Measurements from ENCODE around the gene CD81. TPM values are rescaled to one million over a fixed set of nuclear protein-coding genes. Genes with fewer than 3 reads are reported as not detected.
A peak's percentile ranks its signal among the peaks of the same experiment; 100 is the strongest.

The CD81 gene
- total RNA-seq, 2 experiments from 2014 or later: 181 to 183 TPM

- DNase-seq: peak in 3 of 14 experiments; percentile 2 to 57 (median 54)
- H3K4me3 ChIP-seq (ENCODE audit: low read length): no peak overlapping the region
- no peaks in the 10 kb centered on the region for H3K27me3 ChIP-seq (ENCODE audit: control insufficient read depth in 1 of 2, insufficient read depth in 2 of 2, low read length in 2 of 2)
- peaks cover 2% of the 10 kb centered on the region for H3K36me3 ChIP-seq (ENCODE audit: insufficient read depth, low read length)
- Mint-ChIP-seq H3K4me3 (peak overlapping the region; percentile 79), H3K27ac (peak overlapping the region; percentile 69), H3K9me3 (no peaks in the 10 kb centered on the region), H3K36me3 (ENCODE audit: low read depth) (peaks cover 8% of the 10 kb centered on the region), H3K27me3 (no peaks in the 10 kb centered on the region), H3K4me1 (ENCODE audit: low read depth) (peaks cover 59% of the 10 kb centered on the region)
- H3K9me3 ChIP-seq (ENCODE audit: control insufficient read depth in 1 of 2, insufficient read depth in 1 of 2, low read length in 2 of 2): peaks cover 0 to 7% of the 10 kb centered on the region in 2 experiments
- ChIA-PET POLR2A (no interaction called here), CTCF (no interaction called here)
- TF ChIP-seq CTCF (IDR thresholded peaks at IDR 0.05): no peak
- no peak overlapping the region for H3K27ac ChIP-seq (ENCODE audit: low read depth in 1 of 2, low read length in 2 of 2)
- no peak for ATAC-seq (ENCODE audit: poor library complexity)
- peaks cover 83% of the 10 kb centered on the region for H3K4me1 ChIP-seq (ENCODE audit: insufficient read depth, low read length)
- intact Hi-C loops (cut with DNase I, micrococcal nuclease): no loop called here
Measured at GRCh38 chr11:2380807-2381350, 3.8 kb downstream of the CD81 start.

- ChIA-PET CTCF (no interaction called here), POLR2A (no interaction called here)
- Histone ChIP-seq H3K27ac (ENCODE audit: low read depth in 1 of 2, low read length in 2 of 2) (no peak overlapping the region), H3K4me3 (ENCODE audit: low read length) (no peak overlapping the region), H3K27me3 (ENCODE audit: control insufficient read depth in 1 of 2, insufficient read depth in 2 of 2, low read length in 2 of 2) (no peaks in the 10 kb centered on the region), H3K4me1 (ENCODE audit: insufficient read depth, low read length) (peaks cover 89% of the 10 kb centered on the region), H3K36me3 (ENCODE audit: insufficient read depth, low read length) (peaks cover 2% of the 10 kb centered on the region), H3K9me3 (ENCODE audit: control insufficient read depth in 1 of 2, insufficient read depth in 1 of 2, low read length in 2 of 2) (peaks cover 0 to 7% of the 10 kb centered on the region in 2 experiments)
- no peaks in the 10 kb centered on the region for H3K27me3 Mint-ChIP-seq
- no peak for TF ChIP-seq CTCF (IDR thresholded peaks at IDR 0.05)
- intact Hi-C loops (cut with DNase I, micrococcal nuclease): no loop called here
- H3K36me3 Mint-ChIP-seq (ENCODE audit: low read depth): peaks cover 11% of the 10 kb centered on the region
- no peaks in the 10 kb centered on the region for H3K9me3 Mint-ChIP-seq
- peak in 1 of 14 experiments; percentile 1 for DNase-seq
- no peak for ATAC-seq (ENCODE audit: poor library complexity)
- H3K4me1 Mint-ChIP-seq (ENCODE audit: low read depth): peaks cover 63% of the 10 kb centered on the region
- peak overlapping the region; percentile 69 for H3K27ac Mint-ChIP-seq
- H3K4me3 Mint-ChIP-seq: peak overlapping the region; percentile 79
Measured at GRCh38 chr11:2381494-2382128, 4.5 kb downstream of the CD81 start.

- peaks cover 2% of the 10 kb centered on the region for H3K36me3 ChIP-seq (ENCODE audit: insufficient read depth, low read length)
- no peak overlapping the region for H3K27ac Mint-ChIP-seq
- no peak overlapping the region for H3K4me3 ChIP-seq (ENCODE audit: low read length)
- no peaks in the 10 kb centered on the region for H3K27me3 Mint-ChIP-seq
- no peak for ATAC-seq (ENCODE audit: poor library complexity)
- DNase-seq: peak in 2 of 14 experiments; percentile 1 to 5
- peaks cover 90% of the 10 kb centered on the region for H3K4me1 ChIP-seq (ENCODE audit: insufficient read depth, low read length)
- ChIA-PET POLR2A (no interaction called here), CTCF (no interaction called here)
- H3K36me3 Mint-ChIP-seq (ENCODE audit: low read depth): peaks cover 11% of the 10 kb centered on the region
- intact Hi-C loops (cut with DNase I, micrococcal nuclease): no loop called here
- no peaks in the 10 kb centered on the region for H3K9me3 Mint-ChIP-seq
- peak overlapping the region; percentile 30 for H3K4me3 Mint-ChIP-seq
- peaks cover 0 to 7% of the 10 kb centered on the region in 2 experiments for H3K9me3 ChIP-seq (ENCODE audit: control insufficient read depth in 1 of 2, insufficient read depth in 1 of 2, low read length in 2 of 2)
- H3K4me1 Mint-ChIP-seq (ENCODE audit: low read depth): peaks cover 68% of the 10 kb centered on the region
- TF ChIP-seq CTCF (IDR thresholded peaks at IDR 0.05): no peak
- no peak overlapping the region for H3K27ac ChIP-seq (ENCODE audit: low read depth in 1 of 2, low read length in 2 of 2)
- H3K27me3 ChIP-seq (ENCODE audit: control insufficient read depth in 1 of 2, insufficient read depth in 2 of 2, low read length in 2 of 2): no peaks in the 10 kb centered on the region
Measured at GRCh38 chr11:2382129-2382517, 5.0 kb downstream of the CD81 start.
